Upper lobe of left lung (tissue), 4 donors: Measurements from ENCODE around the gene MRTO4.

Source experiments
- EP300 ChIP-seq, 4 donors: sonication (generic); formaldehyde crosslinking; IDR thresholded peaks; one replicate each; pipeline ENCODE4 v1.5.1; 2017; ENCODE audit warnings: antibody characterized with exemption in 4 of 4, control low read depth in 2 of 4
- POLR2AphosphoS5 ChIP-seq, 2 donors: sonication (generic); formaldehyde crosslinking; IDR thresholded peaks; one replicate each; pipeline ENCODE4 v1.5.1; 2017; ENCODE audit warnings: antibody characterized with exemption in 2 of 2
- TF ChIP-seq, protein P1 (sequence below), 6 experiments: fragments of 450-650 bp in 4 of 6; fragments of 200-600 bp in 2 of 6; sonication (generic) in 2 of 6; IDR thresholded peaks; one replicate each; pipeline ENCODE4 v1.5.1; 2016 to 2019; ENCODE audit warnings: antibody characterized with exemption in 6 of 6

DNA sequence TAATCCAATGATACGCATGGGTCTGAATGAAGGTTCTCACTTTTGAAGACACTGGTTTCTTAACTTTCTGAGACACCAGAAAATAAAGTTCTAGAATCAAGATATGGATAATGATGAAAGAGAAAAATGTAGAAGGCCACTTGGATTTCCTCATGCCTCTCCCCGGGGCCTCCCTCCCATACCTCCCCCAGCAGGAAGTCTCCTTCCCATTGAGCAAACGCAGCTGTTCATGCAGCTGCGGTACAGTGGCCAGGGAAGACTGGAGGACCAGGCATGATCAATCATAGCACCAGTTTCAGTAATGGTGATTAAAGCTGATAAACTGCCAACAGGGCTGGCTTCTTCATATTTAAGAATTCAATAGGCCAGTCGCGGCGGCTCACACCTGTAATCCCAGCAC, 30.6 kb upstream of the MRTO4 start:
- TF ChIP-seq, protein P1, sequence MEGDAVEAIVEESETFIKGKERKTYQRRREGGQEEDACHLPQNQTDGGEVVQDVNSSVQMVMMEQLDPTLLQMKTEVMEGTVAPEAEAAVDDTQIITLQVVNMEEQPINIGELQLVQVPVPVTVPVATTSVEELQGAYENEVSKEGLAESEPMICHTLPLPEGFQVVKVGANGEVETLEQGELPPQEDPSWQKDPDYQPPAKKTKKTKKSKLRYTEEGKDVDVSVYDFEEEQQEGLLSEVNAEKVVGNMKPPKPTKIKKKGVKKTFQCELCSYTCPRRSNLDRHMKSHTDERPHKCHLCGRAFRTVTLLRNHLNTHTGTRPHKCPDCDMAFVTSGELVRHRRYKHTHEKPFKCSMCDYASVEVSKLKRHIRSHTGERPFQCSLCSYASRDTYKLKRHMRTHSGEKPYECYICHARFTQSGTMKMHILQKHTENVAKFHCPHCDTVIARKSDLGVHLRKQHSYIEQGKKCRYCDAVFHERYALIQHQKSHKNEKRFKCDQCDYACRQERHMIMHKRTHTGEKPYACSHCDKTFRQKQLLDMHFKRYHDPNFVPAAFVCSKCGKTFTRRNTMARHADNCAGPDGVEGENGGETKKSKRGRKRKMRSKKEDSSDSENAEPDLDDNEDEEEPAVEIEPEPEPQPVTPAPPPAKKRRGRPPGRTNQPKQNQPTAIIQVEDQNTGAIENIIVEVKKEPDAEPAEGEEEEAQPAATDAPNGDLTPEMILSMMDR (IDR thresholded peaks at IDR 0.05): no peak
- TF ChIP-seq POLR2AphosphoS5 (IDR thresholded peaks at IDR 0.05) (peak in 1 of 2 donors; percentile 31), EP300 (IDR thresholded peaks at IDR 0.05) (no peak)
